Measurements from ENCODE around the gene TMIGD1.
"Not testable (repeated sequence)": the region's sequence is repeated elsewhere in the genome, so short reads cannot be mapped to it uniquely, and the experiment has no call there.

TMIGD1 gene

GRCh38 chr17:30352240-30352814, 18.5 kb upstream of the TMIGD1 start:
- Histone ChIP-seq H2BK5ac (ENCODE audit: low read length) (no peak overlapping the region), H3K79me2 (ENCODE audit: control insufficient read depth, insufficient read depth, low read length) (no peaks in the 10 kb centered on the region), H3K9ac (ENCODE audit: low read length) (no peak overlapping the region)

GRCh38 chr17:30351735-30352134, 17.9 kb upstream of the TMIGD1 start:
- no CpG with 5 or more reads among the region's 2 CpGs for WGBS (ENCODE audit: extremely low coverage, insufficient coverage, low lambda C conversion rate)
- Histone ChIP-seq H3K79me2 (ENCODE audit: control insufficient read depth, insufficient read depth, low read length) (no peaks in the 10 kb centered on the region), H3K79me1 (ENCODE audit: low read length) (no peaks in the 10 kb centered on the region), H3K4ac (ENCODE audit: low read depth, low read length) (no peak overlapping the region), H2BK15ac (replicated peaks; ENCODE audit: low read depth) (no peak overlapping the region), H3K4me2 (ENCODE audit: low read length) (no peak overlapping the region), H3K36me3 (ENCODE audit: control insufficient read depth, insufficient read depth, low read length) (no peaks in the 10 kb centered on the region), H4K8ac (ENCODE audit: low read depth, low read length) (no peak overlapping the region), H3K56ac (ENCODE audit: low read length) (no peak overlapping the region), H2BK120ac (ENCODE audit: low read depth, low read length) (no peak overlapping the region), H3K18ac (ENCODE audit: low read length) (no peak overlapping the region), H3K23ac (ENCODE audit: low read length) (no peak overlapping the region), H3K9ac (ENCODE audit: low read length) (no peak overlapping the region), H3K27ac (ENCODE audit: low read depth, low read length) (no peak overlapping the region), H3K4me3 (ENCODE audit: low read length) (no peak overlapping the region), H4K5ac (ENCODE audit: low read length) (no peak overlapping the region), H3K27me3 (ENCODE audit: insufficient read depth, low read length, poor library complexity) (no peaks in the 10 kb centered on the region), H3K4me1 (ENCODE audit: control insufficient read depth, low read depth, low read length) (peaks cover 3% of the 10 kb centered on the region), H2BK5ac (ENCODE audit: low read length) (no peak overlapping the region), H2AK5ac (ENCODE audit: low read length) (no peak overlapping the region)
- no peak for DNase-seq

More at GRCh38 chr17:30352240-30352814, 18.5 kb upstream of the TMIGD1 start:
- Histone ChIP-seq H3K36me3 (ENCODE audit: control insufficient read depth, insufficient read depth, low read length) (no peaks in the 10 kb centered on the region), H3K27me3 (ENCODE audit: insufficient read depth, low read length, poor library complexity) (no peaks in the 10 kb centered on the region), H4K8ac (ENCODE audit: low read depth, low read length) (no peak overlapping the region), H3K27ac (ENCODE audit: low read depth, low read length) (no peak overlapping the region), H3K4me2 (ENCODE audit: low read length) (no peak overlapping the region), H2AK5ac (ENCODE audit: low read length) (no peak overlapping the region), H3K4ac (ENCODE audit: low read depth, low read length) (no peak overlapping the region), H3K23ac (ENCODE audit: low read length) (no peak overlapping the region), H4K5ac (ENCODE audit: low read length) (no peak overlapping the region), H2BK120ac (ENCODE audit: low read depth, low read length) (no peak overlapping the region), H2BK15ac (replicated peaks; ENCODE audit: low read depth) (no peak overlapping the region), H3K79me1 (ENCODE audit: low read length) (no peaks in the 10 kb centered on the region), H3K4me3 (ENCODE audit: low read length) (no peak overlapping the region), H3K56ac (ENCODE audit: low read length) (no peak overlapping the region), H3K18ac (ENCODE audit: low read length) (no peak overlapping the region), H3K4me1 (ENCODE audit: control insufficient read depth, low read depth, low read length) (peaks cover 3% of the 10 kb centered on the region)
- DNase-seq: no peak
- WGBS (ENCODE audit: extremely low coverage, insufficient coverage, low lambda C conversion rate): no CpG with 5 or more reads among the region's 2 CpGs

- H2BK15ac ChIP-seq (replicated peaks; ENCODE audit: low read depth); H2BK5ac ChIP-seq (ENCODE audit: low read length); H3K23ac ChIP-seq (ENCODE audit: low read length); H3K4me1 ChIP-seq (ENCODE audit: control insufficient read depth, low read depth, low read length); H4K8ac ChIP-seq (ENCODE audit: low read depth, low read length); H3K4ac ChIP-seq (ENCODE audit: low read depth, low read length); H3K36me3 ChIP-seq (ENCODE audit: control insufficient read depth, insufficient read depth, low read length); H3K27ac ChIP-seq (ENCODE audit: low read depth, low read length); H2AK5ac ChIP-seq (ENCODE audit: low read length); H3K56ac ChIP-seq (ENCODE audit: low read length); H3K79me2 ChIP-seq (ENCODE audit: control insufficient read depth, insufficient read depth, low read length); H3K18ac ChIP-seq (ENCODE audit: low read length); H2BK120ac ChIP-seq (ENCODE audit: low read depth, low read length); H3K4me3 ChIP-seq (ENCODE audit: low read length); H3K27me3 ChIP-seq (ENCODE audit: insufficient read depth, low read length, poor library complexity); H3K9ac ChIP-seq (ENCODE audit: low read length); H4K5ac ChIP-seq (ENCODE audit: low read length); DNase-seq; H3K4me2 ChIP-seq (ENCODE audit: low read length); H3K79me1 ChIP-seq (ENCODE audit: low read length): not testable (repeated sequence)
- WGBS (ENCODE audit: extremely low coverage, insufficient coverage, low lambda C conversion rate): no CpG with 5 or more reads among the region's 4 CpGs
Measured at GRCh38 chr17:30351263-30351662, 17.4 kb upstream of the TMIGD1 start.

- no peak overlapping the region for H3K4ac ChIP-seq (ENCODE audit: low read depth, low read length)
- H2AK5ac ChIP-seq (ENCODE audit: low read length): no peak overlapping the region
- no peak overlapping the region for H3K27ac ChIP-seq (ENCODE audit: low read depth, low read length)
- no peaks in the 10 kb centered on the region for H3K79me2 ChIP-seq (ENCODE audit: control insufficient read depth, insufficient read depth, low read length)
- no peak for DNase-seq
- H3K4me1 ChIP-seq (ENCODE audit: control insufficient read depth, low read depth, low read length): peaks cover 3% of the 10 kb centered on the region
- H2BK5ac ChIP-seq (ENCODE audit: low read length): no peak overlapping the region
- H2BK120ac ChIP-seq (ENCODE audit: low read depth, low read length): no peak overlapping the region
- H3K79me1 ChIP-seq (ENCODE audit: low read length): no peaks in the 10 kb centered on the region
- no peaks in the 10 kb centered on the region for H3K36me3 ChIP-seq (ENCODE audit: control insufficient read depth, insufficient read depth, low read length)
- no peak overlapping the region for H3K4me2 ChIP-seq (ENCODE audit: low read length)
- no peaks in the 10 kb centered on the region for H3K27me3 ChIP-seq (ENCODE audit: insufficient read depth, low read length, poor library complexity)
- no peak overlapping the region for H3K18ac ChIP-seq (ENCODE audit: low read length)
- no peak overlapping the region for H4K8ac ChIP-seq (ENCODE audit: low read depth, low read length)
- no peak overlapping the region for H3K9ac ChIP-seq (ENCODE audit: low read length)
- H2BK15ac ChIP-seq (replicated peaks; ENCODE audit: low read depth): no peak overlapping the region
- no peak overlapping the region for H3K23ac ChIP-seq (ENCODE audit: low read length)
- WGBS (ENCODE audit: extremely low coverage, insufficient coverage, low lambda C conversion rate): no CpG with 5 or more reads among the region's 1 CpG
- no peak overlapping the region for H3K4me3 ChIP-seq (ENCODE audit: low read length)
- no peak overlapping the region for H4K5ac ChIP-seq (ENCODE audit: low read length)
- H3K56ac ChIP-seq (ENCODE audit: low read length): no peak overlapping the region
Measured at GRCh38 chr17:30349252-30349651, 15.4 kb upstream of the TMIGD1 start.

DNA sequence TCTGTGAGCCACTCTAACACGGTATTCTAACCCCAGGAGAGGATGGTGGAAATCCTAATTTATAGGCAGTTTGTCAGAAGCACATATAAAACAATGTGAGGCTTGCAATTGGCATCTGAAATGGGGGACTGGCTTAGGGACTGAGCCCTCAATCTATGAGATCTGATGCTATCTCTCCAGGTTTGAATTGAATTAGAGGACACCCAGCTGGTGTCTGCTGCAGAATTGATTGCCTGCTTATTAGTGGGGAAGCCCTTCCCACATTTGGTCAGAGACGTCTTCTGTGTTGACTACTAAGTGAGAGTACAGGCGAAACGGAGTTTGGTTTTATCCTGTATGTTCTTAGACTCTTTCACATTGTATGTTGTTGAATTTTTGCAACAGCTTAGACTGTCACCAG, 13.6 kb upstream of the TMIGD1 start:
- no CpG with 5 or more reads among the region's 4 CpGs for WGBS (ENCODE audit: extremely low coverage, insufficient coverage, low lambda C conversion rate)
- no peak overlapping the region for H4K5ac ChIP-seq (ENCODE audit: low read length)
- no peak overlapping the region for H3K18ac ChIP-seq (ENCODE audit: low read length)
- H3K27me3 ChIP-seq (ENCODE audit: insufficient read depth, low read length, poor library complexity): no peaks in the 10 kb centered on the region
- no peak overlapping the region for H3K4me3 ChIP-seq (ENCODE audit: low read length)
- H3K4me1 ChIP-seq (ENCODE audit: control insufficient read depth, low read depth, low read length): peaks cover 3% of the 10 kb centered on the region
- DNase-seq: no peak
- no peak overlapping the region for H3K4me2 ChIP-seq (ENCODE audit: low read length)
- no peak overlapping the region for H3K27ac ChIP-seq (ENCODE audit: low read depth, low read length)
- H3K23ac ChIP-seq (ENCODE audit: low read length): no peak overlapping the region
- H2AK5ac ChIP-seq (ENCODE audit: low read length): no peak overlapping the region
- H3K79me1 ChIP-seq (ENCODE audit: low read length): no peaks in the 10 kb centered on the region
- no peak overlapping the region for H2BK5ac ChIP-seq (ENCODE audit: low read length)
- H3K4ac ChIP-seq (ENCODE audit: low read depth, low read length): no peak overlapping the region
- no peak overlapping the region for H2BK15ac ChIP-seq (replicated peaks; ENCODE audit: low read depth)
- no peak overlapping the region for H2BK120ac ChIP-seq (ENCODE audit: low read depth, low read length)
- no peak overlapping the region for H4K8ac ChIP-seq (ENCODE audit: low read depth, low read length)
- no peaks in the 10 kb centered on the region for H3K36me3 ChIP-seq (ENCODE audit: control insufficient read depth, insufficient read depth, low read length)
- no peak overlapping the region for H3K9ac ChIP-seq (ENCODE audit: low read length)
- H3K56ac ChIP-seq (ENCODE audit: low read length): no peak overlapping the region
- H3K79me2 ChIP-seq (ENCODE audit: control insufficient read depth, insufficient read depth, low read length): no peaks in the 10 kb centered on the region

DNA sequence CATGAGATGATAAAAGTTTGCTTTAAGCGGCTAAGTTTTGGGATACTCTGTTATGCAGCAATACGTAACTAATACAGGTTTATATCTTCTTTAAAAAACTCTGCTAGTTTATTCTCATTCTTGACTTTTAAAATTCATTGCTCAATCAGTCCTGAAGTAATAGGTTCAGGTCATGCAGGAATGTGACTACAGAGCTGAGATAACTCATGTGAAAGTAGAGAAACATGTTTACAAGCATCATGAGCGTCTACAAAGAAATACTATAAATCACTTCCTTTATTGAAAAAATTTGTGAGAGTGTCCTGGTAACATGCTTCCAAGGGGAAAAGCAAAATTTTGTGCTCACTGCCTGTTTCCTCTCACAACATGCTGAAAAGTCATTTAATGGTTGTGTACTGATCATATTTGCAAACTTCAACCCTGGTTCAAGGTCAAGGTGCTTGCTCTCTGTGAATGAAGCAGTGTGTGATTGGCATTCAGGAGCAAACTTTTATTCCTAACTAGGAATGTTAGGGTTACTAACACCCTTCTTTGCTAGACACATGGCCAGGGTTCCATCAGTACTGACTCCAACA, 12.5 kb upstream of the TMIGD1 start:
- Histone ChIP-seq H3K56ac (ENCODE audit: low read length) (no peak overlapping the region), H2BK15ac (replicated peaks; ENCODE audit: low read depth) (no peak overlapping the region), H3K79me1 (ENCODE audit: low read length) (no peaks in the 10 kb centered on the region), H3K4me2 (ENCODE audit: low read length) (no peak overlapping the region), H3K27me3 (ENCODE audit: insufficient read depth, low read length, poor library complexity) (no peaks in the 10 kb centered on the region), H3K4me1 (ENCODE audit: control insufficient read depth, low read depth, low read length) (peaks cover 3% of the 10 kb centered on the region), H3K36me3 (ENCODE audit: control insufficient read depth, insufficient read depth, low read length) (no peaks in the 10 kb centered on the region), H3K4ac (ENCODE audit: low read depth, low read length) (no peak overlapping the region), H3K4me3 (ENCODE audit: low read length) (no peak overlapping the region), H2BK5ac (ENCODE audit: low read length) (no peak overlapping the region), H2BK120ac (ENCODE audit: low read depth, low read length) (no peak overlapping the region), H3K79me2 (ENCODE audit: control insufficient read depth, insufficient read depth, low read length) (no peaks in the 10 kb centered on the region), H3K27ac (ENCODE audit: low read depth, low read length) (no peak overlapping the region), H4K5ac (ENCODE audit: low read length) (no peak overlapping the region), H4K8ac (ENCODE audit: low read depth, low read length) (no peak overlapping the region), H2AK5ac (ENCODE audit: low read length) (no peak overlapping the region), H3K23ac (ENCODE audit: low read length) (no peak overlapping the region), H3K9ac (ENCODE audit: low read length) (no peak overlapping the region), H3K18ac (ENCODE audit: low read length) (no peak overlapping the region)
- DNase-seq: no peak
- no CpG with 5 or more reads among the region's 3 CpGs for WGBS (ENCODE audit: extremely low coverage, insufficient coverage, low lambda C conversion rate)
